ENCODE results near the gene NFKB1. TPM values are rescaled to one million over a fixed set of nuclear protein-coding genes. Genes with fewer than 3 reads are reported as not detected.

The NFKB1 gene
- polyA plus RNA-seq, 1 donor from 2014 or later: 8.6 TPM

GRCh38 chr4:102629673-102630072 lies 128.5 kb downstream of the NFKB1 start:
- Histone ChIP-seq H4K20me1 (ENCODE audit: insufficient read depth) (no peaks in the 10 kb centered on the region), H2AFZ (ENCODE audit: low read depth, low read length) (no peak overlapping the region), H3K36me3 (ENCODE audit: insufficient read depth, low read length) (no peaks in the 10 kb centered on the region), H3K79me2 (replicated peaks; ENCODE audit: insufficient read depth, low read length) (no peaks in the 10 kb centered on the region), H3K27ac (ENCODE audit: low read length) (no peak overlapping the region), H3K9ac (ENCODE audit: low read length) (no peak overlapping the region), H3K9me2 (ENCODE audit: insufficient read depth, low read length) (no peaks in the 10 kb centered on the region), H3K9me3 (ENCODE audit: low read length) (no peaks in the 10 kb centered on the region), H3K27me3 (ENCODE audit: insufficient read depth, low read depth, low read length) (no peaks in the 10 kb centered on the region), H3K4me2 (ENCODE audit: low read length) (no peak overlapping the region), H3F3A (ENCODE audit: insufficient read depth, low read length, poor library complexity, severe bottlenecking) (no peaks in the 10 kb centered on the region), H3K4me3 (ENCODE audit: low read length) (no peak overlapping the region)
- TF ChIP-seq TAF1 (IDR thresholded peaks at IDR 0.05; ENCODE audit: low read depth) (no peak), CTCF (IDR thresholded peaks at IDR 0.05; ENCODE audit: poor library complexity, severe bottlenecking) (no peak), SMC3 (conservative IDR thresholded peaks at IDR 0.05; ENCODE audit: poor library complexity) (no peak), RAD21 (conservative IDR thresholded peaks at IDR 0.05) (no peak), POLR2AphosphoS5 (IDR thresholded peaks at IDR 0.05) (no peak), REST (IDR thresholded peaks at IDR 0.05; ENCODE audit: borderline replicate concordance) (no peak), EZH2 (IDR thresholded peaks at IDR 0.05; ENCODE audit: borderline replicate concordance, insufficient read depth, low read length, poor library complexity, severe bottlenecking) (no peak), EP300 (conservative IDR thresholded peaks at IDR 0.05; ENCODE audit: poor library complexity, severe bottlenecking) (no peak), MXI1 (conservative IDR thresholded peaks at IDR 0.05; ENCODE audit: poor library complexity, severe bottlenecking) (no peak)

- no peak overlapping the region for H3K4me3 ChIP-seq (ENCODE audit: low read length)
- no peaks in the 10 kb centered on the region for H4K20me1 ChIP-seq (ENCODE audit: insufficient read depth)
- no peak overlapping the region for H3K27ac ChIP-seq (ENCODE audit: low read length)
- no peaks in the 10 kb centered on the region for H3F3A ChIP-seq (ENCODE audit: insufficient read depth, low read length, poor library complexity, severe bottlenecking)
- H3K9me2 ChIP-seq (ENCODE audit: insufficient read depth, low read length): no peaks in the 10 kb centered on the region
- no peaks in the 10 kb centered on the region for H3K9me3 ChIP-seq (ENCODE audit: low read length)
- H3K4me2 ChIP-seq (ENCODE audit: low read length): no peak overlapping the region
- H3K9ac ChIP-seq (ENCODE audit: low read length): no peak overlapping the region
- no peaks in the 10 kb centered on the region for H3K27me3 ChIP-seq (ENCODE audit: insufficient read depth, low read depth, low read length)
- H3K36me3 ChIP-seq (ENCODE audit: insufficient read depth, low read length): no peaks in the 10 kb centered on the region
- H2AFZ ChIP-seq (ENCODE audit: low read depth, low read length): no peak overlapping the region
- H3K79me2 ChIP-seq (replicated peaks; ENCODE audit: insufficient read depth, low read length): no peaks in the 10 kb centered on the region
- TF ChIP-seq MXI1 (conservative IDR thresholded peaks at IDR 0.05; ENCODE audit: poor library complexity, severe bottlenecking): no peak
- TF ChIP-seq TAF1 (IDR thresholded peaks at IDR 0.05; ENCODE audit: low read depth): no peak
- TF ChIP-seq REST (IDR thresholded peaks at IDR 0.05; ENCODE audit: borderline replicate concordance): no peak
- no peak for TF ChIP-seq EP300 (conservative IDR thresholded peaks at IDR 0.05; ENCODE audit: poor library complexity, severe bottlenecking)
- TF ChIP-seq POLR2AphosphoS5 (IDR thresholded peaks at IDR 0.05): no peak
- TF ChIP-seq CTCF (IDR thresholded peaks at IDR 0.05; ENCODE audit: poor library complexity, severe bottlenecking): no peak
- TF ChIP-seq SMC3 (conservative IDR thresholded peaks at IDR 0.05; ENCODE audit: poor library complexity): no peak
- TF ChIP-seq EZH2 (IDR thresholded peaks at IDR 0.05; ENCODE audit: borderline replicate concordance, insufficient read depth, low read length, poor library complexity, severe bottlenecking): no peak
- no peak for TF ChIP-seq RAD21 (conservative IDR thresholded peaks at IDR 0.05)
These were observed 130.5 kb downstream of the NFKB1 start for GRCh38 chr4:102631616-102632015.
